CD4-positive, alpha-beta T cell treated with Interleukin-10 for 1 hour (primary cell): ENCODE data around the gene CALML6.
"Not testable (repeated sequence)": the region's sequence is repeated elsewhere in the genome, so short reads cannot be mapped to it uniquely, and the experiment has no call there.

Source experiments
- DNase-seq: peaks from one replicate; pipeline ENCODE4 v3.0.0-alpha.2; 2020

CALML6 gene

GRCh38 chr1:1926346-1926811 is 11.3 kb downstream of the CALML6 start:
- no peak for DNase-seq

DNA sequence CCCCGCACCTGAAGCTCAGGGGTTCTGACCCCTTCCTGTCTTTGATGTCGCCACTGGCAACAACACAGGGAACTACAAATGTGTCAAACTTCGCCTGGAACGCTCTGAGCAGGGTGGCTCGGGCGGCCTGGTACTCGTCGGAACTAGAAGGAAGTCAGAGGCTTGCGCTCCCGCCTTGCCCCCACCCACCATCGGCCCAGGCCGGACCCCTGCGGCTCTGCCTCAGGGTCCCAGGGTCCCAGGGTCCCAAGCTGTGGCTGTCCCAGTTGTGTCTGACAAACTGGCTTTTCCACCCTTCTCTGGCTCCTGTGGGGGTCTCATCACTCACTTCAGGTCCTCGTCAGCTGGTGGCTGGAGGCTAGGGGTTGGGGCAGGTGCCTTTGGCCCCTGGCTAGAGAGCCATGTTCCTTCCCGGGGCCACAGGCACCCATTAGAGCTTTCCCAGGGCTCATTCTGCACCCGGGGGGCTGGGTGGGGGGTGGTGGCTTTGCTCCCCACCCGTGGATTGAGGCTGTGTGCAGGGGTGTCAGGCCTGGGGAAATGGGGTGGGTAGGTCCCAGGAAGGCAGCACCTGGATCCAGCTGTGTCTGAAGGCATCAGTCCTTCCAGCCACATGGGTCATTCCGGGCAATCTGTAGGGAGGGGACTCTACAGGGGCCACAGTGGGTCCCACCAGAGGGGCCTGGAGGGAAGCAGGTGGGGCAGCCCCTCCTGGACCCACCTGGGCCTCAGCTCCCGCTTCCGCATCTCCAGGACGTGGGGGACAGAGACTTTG is 12.0 kb downstream of the CALML6 start:
- no peak for DNase-seq

DNA sequence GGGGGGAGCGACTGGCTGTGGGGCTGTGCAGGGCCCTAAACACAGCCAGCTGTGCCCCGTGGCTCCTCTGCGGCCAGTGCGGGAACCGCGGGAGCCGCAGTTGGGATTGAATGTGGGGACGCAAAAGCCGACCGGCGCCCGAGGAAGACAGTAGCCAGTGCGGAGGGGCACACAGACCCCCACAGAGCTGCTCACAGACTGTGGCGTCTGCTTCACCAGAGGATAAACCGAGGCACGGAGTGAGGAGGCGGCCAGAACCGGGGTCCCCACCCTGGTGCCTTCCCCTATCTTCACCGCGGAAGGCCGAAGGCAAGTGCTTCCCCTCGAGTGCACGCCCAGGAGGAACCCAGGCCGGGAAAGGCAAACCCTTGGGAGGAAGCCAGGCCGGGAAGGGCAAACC is 12.7 kb downstream of the CALML6 start:
- DNase-seq = no peak

GRCh38 chr1:1928231-1929101 is 13.4 kb downstream of the CALML6 start:
- DNase-seq = no peak

DNA sequence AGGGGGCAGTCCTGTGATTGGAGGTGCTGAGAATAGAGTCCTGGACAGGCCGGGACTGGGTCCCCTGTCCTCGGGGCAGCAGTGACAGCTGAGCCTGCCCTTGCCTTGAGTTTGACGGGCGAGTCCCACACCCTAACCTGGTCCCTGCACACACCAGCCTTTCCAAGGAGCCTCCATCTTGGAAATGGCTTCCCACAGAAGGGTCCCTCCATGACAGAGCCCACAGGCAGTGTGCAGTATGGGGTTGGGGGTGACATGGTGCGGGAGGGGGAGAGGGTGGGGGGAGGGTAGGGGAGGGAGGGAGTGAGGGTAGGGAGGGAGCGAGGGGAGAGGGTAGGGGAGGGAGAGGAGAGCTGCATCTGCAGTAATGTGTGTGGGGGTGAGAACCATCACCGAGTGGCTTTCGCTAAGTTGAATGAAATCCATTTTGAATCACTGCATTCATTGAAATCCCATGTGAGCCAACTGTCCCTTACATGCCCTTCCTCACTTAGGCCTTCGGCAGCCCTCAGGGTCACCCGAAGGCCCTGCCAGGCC is 14.1 kb downstream of the CALML6 start:
- no peak for DNase-seq

DNA sequence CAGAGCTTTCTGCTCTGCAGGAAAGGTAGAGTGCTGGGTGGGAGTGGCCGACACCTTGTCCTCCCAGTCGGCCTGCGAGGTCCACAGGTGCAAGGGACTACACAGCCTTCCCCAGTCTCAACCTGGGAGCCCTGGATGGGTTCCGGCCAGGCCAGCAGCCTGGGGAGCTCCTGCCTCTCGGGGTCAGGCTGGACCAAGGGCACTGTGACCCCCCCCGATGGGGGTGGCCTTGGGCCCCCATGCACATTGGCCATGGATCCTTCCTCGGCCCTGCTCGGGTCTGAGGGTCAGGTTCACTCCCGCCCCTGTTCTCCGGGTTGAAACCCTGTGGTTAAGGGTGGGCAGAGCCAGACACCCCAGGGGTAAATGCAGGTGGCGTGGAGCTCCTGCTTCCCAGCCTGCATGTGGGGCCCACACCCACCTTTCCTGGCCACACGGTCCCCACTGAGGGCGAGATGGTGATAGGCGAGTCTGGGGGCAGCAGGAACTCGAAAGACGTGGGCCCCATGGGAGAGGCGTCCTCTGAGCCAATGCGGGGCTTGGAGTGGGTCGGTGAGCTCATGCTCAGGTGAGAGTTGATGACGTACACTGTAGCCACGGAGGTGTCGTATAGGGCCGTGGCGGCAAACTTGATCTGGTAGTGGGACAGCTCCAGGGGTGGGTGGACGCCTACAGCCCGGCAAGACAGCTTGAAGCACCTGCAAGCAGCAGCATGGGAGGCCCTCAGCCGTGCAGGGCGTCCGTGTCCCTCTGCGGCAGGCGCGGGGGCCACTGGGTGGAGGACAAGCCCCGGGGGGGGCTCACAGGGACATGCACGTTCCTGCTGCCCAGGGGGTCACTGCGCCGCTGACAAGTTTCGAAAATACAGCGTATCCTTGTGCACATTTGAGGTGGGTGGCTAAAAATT is 14.8 kb downstream of the CALML6 start:
- DNase-seq = no peak

GRCh38 chr1:1934848-1935247 is 19.8 kb downstream of the CALML6 start:
- DNase-seq = not testable (repeated sequence)

DNA sequence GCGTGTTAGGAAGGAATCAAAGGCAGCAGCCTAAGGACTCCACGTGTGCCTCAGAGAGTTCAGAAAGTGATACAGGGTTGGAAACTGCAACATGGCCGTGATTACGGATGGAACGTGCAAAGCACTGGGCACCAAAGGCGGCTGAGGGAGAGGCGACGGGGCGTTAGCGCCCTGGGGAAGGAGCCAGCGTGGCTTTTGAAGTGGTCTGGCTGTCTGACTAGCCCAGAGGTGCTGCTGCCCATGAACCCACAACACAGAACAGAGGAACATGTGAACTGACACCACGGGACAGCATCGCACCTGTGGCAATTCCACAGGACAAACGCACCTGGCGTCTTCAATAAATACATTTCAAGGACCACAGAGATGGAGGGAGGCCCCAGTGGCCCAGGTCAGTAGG is 22.0 kb downstream of the CALML6 start:
- DNase-seq = no peak

DNA sequence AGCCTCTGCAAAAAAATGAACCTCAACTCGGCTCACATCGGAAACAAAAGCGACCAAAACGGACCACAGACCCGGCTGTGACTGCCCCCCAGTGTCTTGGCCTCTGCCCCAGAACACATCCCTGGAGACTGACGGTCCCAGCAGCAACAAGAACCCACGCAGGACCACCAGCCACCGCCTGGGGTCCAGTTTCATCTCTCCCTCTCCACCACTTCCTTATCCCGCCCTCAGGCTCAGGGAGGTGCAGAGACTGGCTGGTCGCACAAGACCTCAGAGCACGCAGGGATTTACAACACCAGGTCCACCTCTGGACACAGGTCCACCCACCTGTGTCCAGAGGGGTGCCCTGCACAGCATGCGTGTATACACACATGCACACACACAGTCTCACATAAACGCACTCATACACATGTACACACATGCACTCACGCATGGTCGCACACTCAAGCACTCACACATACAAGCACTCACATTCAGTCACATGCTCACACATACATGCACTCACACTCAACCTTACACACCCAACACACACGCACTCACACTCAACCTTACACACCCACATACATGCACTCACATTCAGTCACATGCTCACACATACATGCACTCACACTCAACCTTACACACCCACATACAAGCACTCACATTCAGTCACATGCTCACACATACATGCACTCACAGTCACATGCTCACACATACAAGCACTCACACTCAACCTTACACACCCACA is 22.7 kb downstream of the CALML6 start:
- DNase-seq = no peak

GRCh38 chr1:1938276-1938573 is 23.2 kb downstream of the CALML6 start:
- no peak for DNase-seq

GRCh38 chr1:1938613-1939295 is 23.7 kb downstream of the CALML6 start:
- no peak for DNase-seq

DNA sequence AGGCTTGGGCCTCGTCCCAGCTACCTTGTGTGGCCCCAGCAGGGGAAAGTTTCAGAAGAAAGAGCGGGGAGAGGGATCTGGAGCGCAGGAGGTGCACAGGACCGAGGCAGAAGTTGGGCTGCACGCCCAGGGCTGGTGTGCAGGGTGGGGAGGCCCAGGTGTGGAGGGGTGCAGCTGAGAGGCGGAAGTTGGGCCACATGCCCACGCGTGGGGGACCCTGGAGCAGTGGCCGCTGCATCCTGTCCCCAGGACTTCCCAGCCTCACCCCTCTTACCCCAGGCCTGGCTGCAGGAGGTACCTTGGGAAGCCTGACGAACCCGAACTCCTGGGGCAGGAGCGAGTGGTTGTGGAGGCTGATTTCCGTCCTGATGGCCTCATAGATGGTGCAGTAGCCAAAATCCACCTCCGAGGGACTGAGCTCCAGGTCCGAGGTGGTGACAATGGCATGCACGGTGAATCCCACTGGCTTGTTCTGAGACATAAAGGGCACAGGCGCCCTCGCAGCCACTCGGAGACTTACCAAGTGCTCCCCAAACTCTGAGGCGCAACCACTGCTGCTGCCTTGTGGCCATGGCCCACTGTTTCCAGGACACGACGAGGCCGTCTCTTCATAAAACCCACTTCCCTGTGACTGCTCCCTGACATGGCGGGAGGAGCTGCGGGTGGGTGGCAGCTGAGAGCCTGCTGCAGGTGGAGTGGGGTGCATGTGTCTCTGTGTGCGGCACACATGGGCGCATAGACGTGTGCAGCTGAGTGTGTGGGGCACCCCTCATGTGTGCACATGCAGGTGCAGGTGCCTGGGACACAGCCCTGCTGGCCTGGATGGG is 24.4 kb downstream of the CALML6 start:
- no peak for DNase-seq

GRCh38 chr1:1940123-1940425 is 25.0 kb downstream of the CALML6 start:
- DNase-seq = no peak

- no peak for DNase-seq
Observed at GRCh38 chr1:1941211-1941841, 26.3 kb downstream of the CALML6 start.

- no peak for DNase-seq
Observed at GRCh38 chr1:1941868-1942752, 27.1 kb downstream of the CALML6 start.

DNA sequence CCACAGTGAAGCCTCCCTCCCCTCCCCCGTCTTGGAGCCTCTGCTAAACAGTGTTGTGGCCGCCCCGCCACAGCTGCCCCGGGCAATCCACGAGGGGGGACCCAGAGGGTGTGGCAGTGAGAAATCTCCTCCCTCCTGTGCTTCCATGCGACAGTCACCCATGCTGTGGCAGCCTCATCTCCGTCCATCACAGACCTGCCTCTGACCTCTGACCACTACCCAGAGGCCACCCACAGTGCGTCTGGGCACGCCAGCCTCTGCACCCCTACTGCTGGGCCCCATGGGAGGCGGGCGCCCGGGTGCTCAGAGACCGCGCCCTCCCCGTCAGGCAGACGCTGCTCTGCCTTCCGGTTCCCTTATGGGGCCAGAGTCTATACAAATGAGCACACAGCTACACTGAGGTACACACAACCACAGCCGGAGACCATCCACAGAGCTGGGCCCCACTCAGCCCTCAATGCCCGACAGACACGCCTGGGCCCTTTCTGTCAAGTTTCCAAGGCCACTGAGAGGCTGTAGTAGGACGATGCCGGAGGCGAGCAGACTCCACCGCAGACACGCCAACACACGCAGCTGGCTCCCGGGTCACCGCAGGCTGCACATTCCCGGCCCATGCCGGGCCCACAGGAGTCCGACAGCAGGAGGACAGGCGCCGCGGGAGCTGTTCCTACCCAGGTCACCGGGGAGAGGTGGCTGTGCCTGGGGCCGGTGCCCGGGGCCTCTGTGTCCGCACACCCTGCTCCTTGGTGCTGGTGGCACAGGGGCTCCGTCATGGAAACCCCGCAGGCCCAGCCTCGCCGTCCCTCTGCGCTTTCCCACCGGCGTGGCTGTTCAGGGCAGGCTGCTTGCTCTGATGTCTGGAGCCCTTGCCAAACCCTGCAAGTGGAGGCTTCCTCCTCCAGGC is 27.9 kb downstream of the CALML6 start:
- DNase-seq = no peak

- peak; percentile 53 for DNase-seq
Observed at GRCh38 chr1:1943834-1944570, 28.9 kb downstream of the CALML6 start.
